Measurements from ENCODE around the gene MARCHF9.

MARCHF9 gene

GRCh38 chr12:57754411-57755193 is at the start of gene MARCHF9:
Gene MARCHF9 (plus strand): TSS chr12:57755103. CDS start chr12:57755529, 426 bp downstream.
- H3F3A ChIP-seq (ENCODE audit: insufficient read depth) = peaks cover 25% of the 10 kb centered on the region
- H3K9me2 ChIP-seq (replicated peaks; ENCODE audit: insufficient read depth, low read length) = no peaks in the 10 kb centered on the region
- H3K79me2 ChIP-seq (ENCODE audit: insufficient read depth, low read length) = peaks cover 22% of the 10 kb centered on the region
- peak within 1 kb of the TSS; percentile 77 for H3K9ac ChIP-seq (ENCODE audit: low read length)
- H3K36me3 ChIP-seq (ENCODE audit: low read length) = no peaks in the 10 kb centered on the region
- H3K4me3 ChIP-seq (ENCODE audit: insufficient read depth, low read length, poor library complexity, severe bottlenecking) = peak within 1 kb of the TSS; percentile 60
- no peak for TF ChIP-seq EZH2phosphoT487 (conservative IDR thresholded peaks at IDR 0.05; ENCODE audit: low read length)
- TF ChIP-seq CTCF (IDR thresholded peaks at IDR 0.05; ENCODE audit: insufficient read depth, low read length, poor library complexity, severe bottlenecking) = no peak
- H3K9me3 ChIP-seq (ENCODE audit: insufficient read depth, low read length) = no peaks in the 10 kb centered on the region
- H3K27me3 ChIP-seq (ENCODE audit: low read length) = no peaks in the 10 kb centered on the region
- H2AFZ ChIP-seq (ENCODE audit: low read depth, low read length, severe bottlenecking) = no peak within 1 kb of the TSS
- no peaks in the 10 kb centered on the region for H4K20me1 ChIP-seq (ENCODE audit: low read depth, low read length)
- H3K4me2 ChIP-seq (ENCODE audit: low read depth, low read length, poor library complexity, severe bottlenecking) = peak within 1 kb of the TSS; percentile 92
- peak within 1 kb of the TSS; percentile 72 for H3K27ac ChIP-seq (ENCODE audit: low read depth, low read length)

- Histone ChIP-seq H4K20me1 (ENCODE audit: low read depth, low read length) (no peaks in the 10 kb centered on the region), H3K36me3 (ENCODE audit: low read length) (peaks cover 49% of the 10 kb centered on the region), H3K9me2 (replicated peaks; ENCODE audit: insufficient read depth, low read length) (no peaks in the 10 kb centered on the region), H3K79me2 (ENCODE audit: insufficient read depth, low read length) (no peaks in the 10 kb centered on the region; the same call in 1 of the 2 replicates), H3F3A (ENCODE audit: insufficient read depth) (peaks cover 9% of the 10 kb centered on the region), H2AFZ (ENCODE audit: low read depth, low read length, severe bottlenecking) (no peak overlapping the region), H3K4me2 (ENCODE audit: low read depth, low read length, poor library complexity, severe bottlenecking) (no peak overlapping the region), H3K27ac (ENCODE audit: low read depth, low read length) (no peak overlapping the region), H3K9ac (ENCODE audit: low read length) (no peak overlapping the region), H3K27me3 (ENCODE audit: low read length) (no peaks in the 10 kb centered on the region), H3K4me3 (ENCODE audit: insufficient read depth, low read length, poor library complexity, severe bottlenecking) (no peak overlapping the region), H3K9me3 (ENCODE audit: insufficient read depth, low read length) (peaks cover 10% of the 10 kb centered on the region)
- TF ChIP-seq EZH2phosphoT487 (conservative IDR thresholded peaks at IDR 0.05; ENCODE audit: low read length) (no peak), CTCF (IDR thresholded peaks at IDR 0.05; ENCODE audit: insufficient read depth, low read length, poor library complexity, severe bottlenecking) (no peak)
These were observed 47.7 kb upstream of the MARCHF9 start for GRCh38 chr12:57707250-57707649.

GRCh38 chr12:57708296-57708695 is 46.6 kb upstream of the MARCHF9 start:
- H4K20me1 ChIP-seq (ENCODE audit: low read depth, low read length) = no peaks in the 10 kb centered on the region
- TF ChIP-seq CTCF (IDR thresholded peaks at IDR 0.05; ENCODE audit: insufficient read depth, low read length, poor library complexity, severe bottlenecking) (no peak), EZH2phosphoT487 (conservative IDR thresholded peaks at IDR 0.05; ENCODE audit: low read length) (no peak)
- no peaks in the 10 kb centered on the region for H3K27me3 ChIP-seq (ENCODE audit: low read length)
- H3K79me2 ChIP-seq (ENCODE audit: insufficient read depth, low read length) = no peaks in the 10 kb centered on the region
- peaks cover 9% of the 10 kb centered on the region for H3F3A ChIP-seq (ENCODE audit: insufficient read depth)
- no peaks in the 10 kb centered on the region for H3K9me2 ChIP-seq (replicated peaks; ENCODE audit: insufficient read depth, low read length)
- H3K4me3 ChIP-seq (ENCODE audit: insufficient read depth, low read length, poor library complexity, severe bottlenecking) = no peak overlapping the region
- peaks cover 43% of the 10 kb centered on the region for H3K36me3 ChIP-seq (ENCODE audit: low read length)
- H3K9ac ChIP-seq (ENCODE audit: low read length) = no peak overlapping the region
- no peak overlapping the region for H3K4me2 ChIP-seq (ENCODE audit: low read depth, low read length, poor library complexity, severe bottlenecking)
- no peak overlapping the region for H2AFZ ChIP-seq (ENCODE audit: low read depth, low read length, severe bottlenecking)
- H3K27ac ChIP-seq (ENCODE audit: low read depth, low read length) = no peak overlapping the region
- H3K9me3 ChIP-seq (ENCODE audit: insufficient read depth, low read length) = peaks cover 8% of the 10 kb centered on the region
